SK-N-MC (cell line): Measurements from ENCODE around the gene DCST2.

Source experiments
- EZH2 ChIP-seq: fragments of 200-600 bp; sonication (generic); IDR thresholded peaks from one replicate; pipeline ENCODE4 v1.6.1; 2017; ENCODE audit warnings: antibody characterized with exemption
- FOXP2 ChIP-seq: optimal IDR thresholded peaks from 2 replicates; pipeline ENCODE3; 2011; ENCODE audit warnings: mild to moderate bottlenecking, moderate library complexity; ENCODE audit not compliant: insufficient read depth; ENCODE audit errors: extremely low read length, control extremely low read depth
- POLR2AphosphoS5 ChIP-seq: IDR thresholded peaks from 2 replicates; pipeline ENCODE4 v1.6.1; 2012; ENCODE audit warnings: mild to moderate bottlenecking, low read depth, low read length, borderline replicate concordance

GRCh38 chr1:154971341-154971998, 62.1 kb downstream of the DCST2 start:
- no peak for TF ChIP-seq EZH2
- no peak for TF ChIP-seq POLR2AphosphoS5
- no peak for TF ChIP-seq FOXP2
